HepG2 (cell line): Measurements from ENCODE around the gene PRDX2. TPM values are rescaled to one million over a fixed set of nuclear protein-coding genes. Genes with fewer than 3 reads are reported as not detected.

Source experiments
- ARNTL ChIP-seq: sonication (generic); formaldehyde crosslinking; IDR thresholded peaks from 2 replicates; pipeline ENCODE4 v1.4.0; 2020; ENCODE audit warnings: mild to moderate bottlenecking, missing genetic modification reagents
- DBP ChIP-seq: sonication (generic); formaldehyde crosslinking; IDR thresholded peaks from 2 replicates; pipeline ENCODE4 v1.4.0; 2020; ENCODE audit warnings: missing genetic modification reagents; ENCODE audit errors: not compliant biosample characterization
- GZF1 ChIP-seq: sonication (generic); formaldehyde crosslinking; IDR thresholded peaks from 2 replicates; pipeline ENCODE4 v1.5.1; 2020; ENCODE audit warnings: mild to moderate bottlenecking, missing genetic modification reagents
- HOXA3 ChIP-seq: sonication (generic); formaldehyde crosslinking; IDR thresholded peaks from 2 replicates; pipeline ENCODE4 v1.5.0; 2020; ENCODE audit warnings: missing genetic modification reagents
- ISL2 ChIP-seq: sonication (generic); formaldehyde crosslinking; IDR thresholded peaks from 2 replicates; pipeline ENCODE4 v1.5.0; 2020; ENCODE audit warnings: missing genetic modification reagents
- KLF15 ChIP-seq: sonication (generic); formaldehyde crosslinking; IDR thresholded peaks from 2 replicates; pipeline ENCODE4 v1.8.1; 2023; ENCODE audit warnings: borderline replicate concordance, mild to moderate bottlenecking, inconsistent platforms, missing genetic modification reagents, mixed read lengths
- NCOA2 ChIP-seq: sonication (generic); formaldehyde crosslinking; IDR thresholded peaks from 2 replicates; pipeline ENCODE4 v1.8.0; 2022; ENCODE audit warnings: inconsistent platforms
- NFYC ChIP-seq: IDR thresholded peaks from 2 replicates; pipeline ENCODE4 v1.6.1; 2016; ENCODE audit warnings: missing genetic modification reagents, missing compliant biosample characterization
- PLRG1 ChIP-seq: fragments of 450-650 bp; conservative IDR thresholded peaks from 2 replicates; pipeline ENCODE4 v1.6.1; 2016
- POGK ChIP-seq: sonication (generic); formaldehyde crosslinking; conservative IDR thresholded peaks from 2 replicates; pipeline ENCODE4 v1.8.0; 2022; ENCODE audit warnings: mild to moderate bottlenecking, moderate library complexity, missing genetic modification reagents
- SIN3B ChIP-seq: fragments of 150-350 bp; IDR thresholded peaks from 2 replicates; pipeline ENCODE4 v1.6.1; 2014; ENCODE audit warnings: low read length
- SMARCE1 ChIP-seq: fragments of 450-650 bp; IDR thresholded peaks from 2 replicates; pipeline ENCODE4 v1.6.1; 2017; ENCODE audit warnings: borderline replicate concordance
- SP140L ChIP-seq: sonication (generic); formaldehyde crosslinking; IDR thresholded peaks from 2 replicates; pipeline ENCODE4 v1.4.0; 2020; ENCODE audit warnings: missing genetic modification reagents, borderline replicate concordance
- SRSF1 ChIP-seq: fragments of 200-400 bp; formaldehyde crosslinking; optimal IDR thresholded peaks from 2 replicates; pipeline ENCODE3; 2017; ENCODE audit warnings: mild to moderate bottlenecking, low read depth, low read length, moderate library complexity
- THRA ChIP-seq: sonication (generic); formaldehyde crosslinking; IDR thresholded peaks from 2 replicates; pipeline ENCODE4 v1.4.0; 2020; ENCODE audit warnings: missing genetic modification reagents, borderline replicate concordance
- YY1 ChIP-seq: IDR thresholded peaks from 2 replicates; pipeline ENCODE4 v1.6.1; 2011; ENCODE audit warnings: low read length, low read depth, moderate library complexity, mild to moderate bottlenecking; ENCODE audit not compliant: insufficient read depth, insufficient replicate concordance
- ZBTB1 ChIP-seq: sonication (generic); formaldehyde crosslinking; IDR thresholded peaks from 2 replicates; pipeline ENCODE4 v1.4.0; 2020; ENCODE audit warnings: missing genetic modification reagents, borderline replicate concordance
- ZFP36 ChIP-seq: fragments of 150-350 bp; IDR thresholded peaks from 2 replicates; pipeline ENCODE4 v1.6.1; 2018; ENCODE audit warnings: borderline replicate concordance, low read length, low read depth; ENCODE audit not compliant: partially characterized antibody
- ZFYVE20 ChIP-seq: sonication (generic); formaldehyde crosslinking; IDR thresholded peaks from 2 replicates; pipeline ENCODE4 v1.8.0; 2023; ENCODE audit warnings: low read depth, mild to moderate bottlenecking, moderate library complexity, missing genetic modification reagents, borderline replicate concordance
- ZKSCAN1 ChIP-seq: fragments of 150-350 bp; IDR thresholded peaks from 2 replicates; pipeline ENCODE4 v1.6.1; 2014; ENCODE audit warnings: low read length
- ZNF280D ChIP-seq: sonication (generic); formaldehyde crosslinking; IDR thresholded peaks from 2 replicates; pipeline ENCODE4 v1.5.1; 2020; ENCODE audit warnings: mild to moderate bottlenecking, missing genetic modification reagents
- ZNF335 ChIP-seq: sonication (generic); formaldehyde crosslinking; IDR thresholded peaks from 2 replicates; pipeline ENCODE4 v1.4.0; 2020; ENCODE audit warnings: missing genetic modification reagents
- ZNF614 ChIP-seq: IDR thresholded peaks from 2 replicates; pipeline ENCODE4 v1.6.1; 2018; ENCODE audit warnings: missing biosample characterization, missing genetic modification reagents, inconsistent platforms, borderline replicate concordance
- ZNF766 ChIP-seq: sonication (generic); formaldehyde crosslinking; IDR thresholded peaks from 2 replicates; pipeline ENCODE4 v1.5.0; 2020; ENCODE audit warnings: missing genetic modification reagents, borderline replicate concordance
- polyA plus RNA-seq, 8 experiments: library from polyadenylated mRNA; depleted of rRNA in 3 of 8; stranded (reverse) in 7 of 8; unstranded in 1 of 8; fragments of >200 nt; fragmentation: Illumina TruSeq in 4 of 8; extraction: Trizol in 4 of 8; gene quantifications; 2 replicates each; pipeline versions ENCODE4 v1.2.1 to v1.2.3, GENCODE V29; 2011 to 2016; ENCODE audit warnings: low read depth in 4 of 8, missing spikeins in 1 of 8, mixed read lengths in 1 of 8; ENCODE audit not compliant: insufficient read depth in 1 of 8
- total RNA-seq, 5 experiments: library from RNA; depleted of rRNA; stranded (reverse); fragments of >200 nt; fragmentation: Illumina TruSeq; extraction: Trizol; gene quantifications; 2 replicates each; pipeline ENCODE4 v1.2.3, GENCODE V29; 2016; ENCODE audit warnings: low read depth in 1 of 5

PRDX2 gene
- total and polyA plus RNA-seq, 2 of the 13 experiments (the other 11 are each of a cell fraction or from before 2014, with no cell fraction given), result 218 to 381 TPM

- no peak for TF ChIP-seq HOXA3 (CRISPR knock-in tag)
- no peak for TF ChIP-seq GZF1 (CRISPR knock-in tag)
- no peak for TF ChIP-seq PLRG1
- TF ChIP-seq NCOA2 (CRISPR knock-in tag), result no peak
- no peak for TF ChIP-seq ZNF280D (CRISPR knock-in tag)
- TF ChIP-seq SRSF1, result no peak
- no peak for TF ChIP-seq SMARCE1
- no peak for TF ChIP-seq SIN3B
- no peak for TF ChIP-seq ISL2 (CRISPR knock-in tag)
- TF ChIP-seq ARNTL (CRISPR knock-in tag), result no peak
- TF ChIP-seq ZFP36, result no peak
- no peak for TF ChIP-seq DBP (CRISPR knock-in tag)
- no peak for TF ChIP-seq ZNF766
- no peak for TF ChIP-seq ZKSCAN1
- TF ChIP-seq NFYC, result no peak; the same call in 1 of the 2 replicates
- TF ChIP-seq SP140L (CRISPR knock-in tag), result no peak
- no peak for TF ChIP-seq ZBTB1
- TF ChIP-seq ZNF335 (CRISPR knock-in tag), result 0 out of 2 replicates have a peak, but pooled peaks have one; percentile 17
- TF ChIP-seq KLF15 (CRISPR knock-in tag), result no peak
- TF ChIP-seq THRA (CRISPR knock-in tag), result no peak
- no peak for TF ChIP-seq ZFYVE20 (CRISPR knock-in tag)
- peak; percentile 40 for TF ChIP-seq YY1
- TF ChIP-seq POGK (CRISPR knock-in tag), result no peak
- no peak for TF ChIP-seq ZNF614 (CRISPR knock-in tag)
Observed at GRCh38 chr19:12778017-12778904, 23.3 kb downstream of the PRDX2 start (continued).
